Subcutaneous adipose tissue (tissue), 4 donors: ENCODE data around the gene MACROH2A2. TPM values are rescaled to one million over a fixed set of nuclear protein-coding genes. Genes with fewer than 3 reads are reported as not detected.

Experiments used
- total RNA-seq, 4 donors: library from RNA; depleted of rRNA; stranded (reverse); fragments of >200 nt; gene quantifications; one replicate each; pipeline ENCODE4 v1.1.0, GENCODE V29; 2016
- TF ChIP-seq, protein P1 (sequence below): fragments of 450-650 bp; IDR thresholded peaks from one replicate; pipeline ENCODE4 v1.5.1; 2016; ENCODE audit warnings: low read depth, mild to moderate bottlenecking, control low read depth, antibody characterized with exemption, moderate library complexity

Gene MACROH2A2
- total RNA-seq, 4 donors from 2014 or later: 0.57 to 3.1 (median 2.4) TPM

DNA sequence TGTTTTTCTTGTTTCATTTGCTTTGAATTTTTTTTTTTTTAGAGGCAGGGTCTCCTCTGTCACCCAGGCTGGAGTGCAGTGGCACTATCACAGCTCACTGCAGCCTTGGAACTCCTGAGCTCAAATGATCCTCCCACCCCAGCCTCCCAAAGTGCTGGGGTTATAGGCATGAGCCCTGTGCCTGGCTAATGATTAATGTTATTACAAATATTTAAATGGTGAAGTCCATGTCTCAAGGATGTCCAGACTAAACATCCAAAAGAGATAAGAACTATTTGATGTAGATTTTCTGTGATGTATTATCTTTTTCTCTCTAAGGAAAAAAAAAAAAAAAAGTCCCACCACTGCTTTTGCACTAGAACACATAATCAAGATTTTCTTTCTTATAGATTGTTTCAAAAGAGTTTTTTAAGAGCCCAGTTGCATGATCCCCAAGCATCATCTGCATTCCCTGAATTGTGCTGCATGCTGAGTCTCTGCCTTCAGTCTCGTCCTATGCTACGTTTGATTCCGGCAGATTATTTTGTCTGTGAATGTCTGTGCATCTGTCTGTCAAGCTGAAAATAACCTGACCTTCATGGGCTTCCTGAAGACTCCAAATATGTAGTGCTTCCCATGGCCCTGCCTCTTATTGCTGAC, 33.4 kb downstream of the MACROH2A2 start:
- TF ChIP-seq, protein P1, sequence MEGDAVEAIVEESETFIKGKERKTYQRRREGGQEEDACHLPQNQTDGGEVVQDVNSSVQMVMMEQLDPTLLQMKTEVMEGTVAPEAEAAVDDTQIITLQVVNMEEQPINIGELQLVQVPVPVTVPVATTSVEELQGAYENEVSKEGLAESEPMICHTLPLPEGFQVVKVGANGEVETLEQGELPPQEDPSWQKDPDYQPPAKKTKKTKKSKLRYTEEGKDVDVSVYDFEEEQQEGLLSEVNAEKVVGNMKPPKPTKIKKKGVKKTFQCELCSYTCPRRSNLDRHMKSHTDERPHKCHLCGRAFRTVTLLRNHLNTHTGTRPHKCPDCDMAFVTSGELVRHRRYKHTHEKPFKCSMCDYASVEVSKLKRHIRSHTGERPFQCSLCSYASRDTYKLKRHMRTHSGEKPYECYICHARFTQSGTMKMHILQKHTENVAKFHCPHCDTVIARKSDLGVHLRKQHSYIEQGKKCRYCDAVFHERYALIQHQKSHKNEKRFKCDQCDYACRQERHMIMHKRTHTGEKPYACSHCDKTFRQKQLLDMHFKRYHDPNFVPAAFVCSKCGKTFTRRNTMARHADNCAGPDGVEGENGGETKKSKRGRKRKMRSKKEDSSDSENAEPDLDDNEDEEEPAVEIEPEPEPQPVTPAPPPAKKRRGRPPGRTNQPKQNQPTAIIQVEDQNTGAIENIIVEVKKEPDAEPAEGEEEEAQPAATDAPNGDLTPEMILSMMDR: no peak

- TF ChIP-seq, protein P1: no peak
Observed at GRCh38 chr10:70087616-70088307, 35.1 kb downstream of the MACROH2A2 start.

- TF ChIP-seq, protein P1: no peak
Observed at GRCh38 chr10:70088308-70088698, 35.7 kb downstream of the MACROH2A2 start.

- TF ChIP-seq, protein P1: no peak
Observed at GRCh38 chr10:70090013-70090412, 37.4 kb downstream of the MACROH2A2 start.

GRCh38 chr10:70090951-70091350, 38.3 kb downstream of the MACROH2A2 start:
- TF ChIP-seq, protein P1: no peak

DNA sequence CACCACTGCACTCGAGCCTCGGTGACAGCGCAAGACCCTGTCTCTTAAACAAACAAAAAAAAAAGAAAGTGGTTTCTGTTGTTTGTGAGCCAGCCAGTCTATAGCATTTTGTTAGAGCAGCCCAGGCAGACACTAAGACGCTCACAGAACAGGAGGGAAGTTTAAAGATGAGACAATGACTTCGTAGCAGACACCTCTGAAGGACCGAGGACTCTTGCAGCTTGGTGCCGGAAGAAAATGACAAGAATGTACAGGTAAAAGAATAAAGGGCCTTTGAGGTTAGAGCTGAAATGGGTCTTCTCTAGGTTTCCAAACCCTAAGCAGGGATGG, 39.7 kb downstream of the MACROH2A2 start:
- TF ChIP-seq, protein P1: no peak

GRCh38 chr10:70093335-70093944, 40.8 kb downstream of the MACROH2A2 start:
- TF ChIP-seq, protein P1: no peak
